ENCODE data around the gene TCF4.

GRCh38 chr18:55386545-55386944, 201.4 kb downstream of the TCF4 start:
- no peak for TF ChIP-seq CTCF (IDR thresholded peaks at IDR 0.05; ENCODE audit: insufficient read depth, low read depth, low read length)
- no peak for TF ChIP-seq EZH2 (IDR thresholded peaks at IDR 0.05; ENCODE audit: insufficient read depth, low read length)
